ENCODE measurements around the gene THADA. TPM values are rescaled to one million over a fixed set of nuclear protein-coding genes. Genes with fewer than 3 reads are reported as not detected.

The THADA gene
- total RNA-seq, 1 donor from 2014 or later, result 19.4 TPM

DNA sequence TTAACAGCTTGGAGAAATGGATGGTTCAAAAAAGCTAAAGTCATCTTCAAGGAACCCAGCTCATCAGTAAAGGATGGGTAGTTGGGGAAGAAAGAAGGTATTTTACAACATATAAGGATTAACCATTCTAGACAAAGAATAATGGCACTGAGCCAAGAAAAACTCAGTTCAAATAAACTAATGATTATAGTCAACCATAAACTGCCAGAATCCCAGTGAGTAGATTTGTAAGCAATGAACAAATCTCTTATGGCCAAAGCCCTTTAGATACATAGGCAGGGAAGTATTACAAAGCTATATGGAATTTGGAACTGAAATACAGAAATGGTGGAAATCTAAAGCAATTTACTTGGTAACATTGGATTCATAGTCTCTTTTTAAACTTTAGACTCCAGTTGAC, 277.0 kb downstream of the THADA start:
- Mint-ChIP-seq H3K9me3 (ENCODE audit: unreplicated experiment) (no peaks in the 10 kb centered on the region), H3K4me1 (ENCODE audit: unreplicated experiment) (peaks cover 5% of the 10 kb centered on the region), H3K36me3 (ENCODE audit: low read depth, unreplicated experiment) (no peaks in the 10 kb centered on the region), H3K27me3 (ENCODE audit: unreplicated experiment) (no peaks in the 10 kb centered on the region), H3K27ac (ENCODE audit: unreplicated experiment) (no peak overlapping the region), H3K4me3 (ENCODE audit: unreplicated experiment) (no peak overlapping the region)
- TF ChIP-seq, protein P1, sequence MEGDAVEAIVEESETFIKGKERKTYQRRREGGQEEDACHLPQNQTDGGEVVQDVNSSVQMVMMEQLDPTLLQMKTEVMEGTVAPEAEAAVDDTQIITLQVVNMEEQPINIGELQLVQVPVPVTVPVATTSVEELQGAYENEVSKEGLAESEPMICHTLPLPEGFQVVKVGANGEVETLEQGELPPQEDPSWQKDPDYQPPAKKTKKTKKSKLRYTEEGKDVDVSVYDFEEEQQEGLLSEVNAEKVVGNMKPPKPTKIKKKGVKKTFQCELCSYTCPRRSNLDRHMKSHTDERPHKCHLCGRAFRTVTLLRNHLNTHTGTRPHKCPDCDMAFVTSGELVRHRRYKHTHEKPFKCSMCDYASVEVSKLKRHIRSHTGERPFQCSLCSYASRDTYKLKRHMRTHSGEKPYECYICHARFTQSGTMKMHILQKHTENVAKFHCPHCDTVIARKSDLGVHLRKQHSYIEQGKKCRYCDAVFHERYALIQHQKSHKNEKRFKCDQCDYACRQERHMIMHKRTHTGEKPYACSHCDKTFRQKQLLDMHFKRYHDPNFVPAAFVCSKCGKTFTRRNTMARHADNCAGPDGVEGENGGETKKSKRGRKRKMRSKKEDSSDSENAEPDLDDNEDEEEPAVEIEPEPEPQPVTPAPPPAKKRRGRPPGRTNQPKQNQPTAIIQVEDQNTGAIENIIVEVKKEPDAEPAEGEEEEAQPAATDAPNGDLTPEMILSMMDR (IDR thresholded peaks at IDR 0.05; ENCODE audit: unreplicated experiment), result no peak
- DNase-seq (ENCODE audit: low spot score), result no peak

DNA sequence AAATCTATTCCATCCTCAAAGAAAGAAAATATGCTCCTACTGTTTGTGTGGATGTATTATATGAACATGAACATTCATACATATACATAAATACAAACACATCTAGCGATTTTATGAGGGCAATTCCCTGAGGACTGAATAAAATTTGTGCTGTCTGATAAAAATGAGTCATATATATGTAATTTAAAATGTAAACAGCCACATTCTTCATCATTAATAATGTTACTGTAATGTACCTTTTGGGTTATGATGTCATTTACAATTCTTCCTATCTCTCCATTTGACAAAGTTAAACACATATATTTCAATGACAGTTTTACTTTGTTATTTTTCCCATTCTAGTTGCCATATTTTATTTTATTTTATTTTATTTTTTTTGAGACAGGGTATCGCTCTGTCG, 278.2 kb downstream of the THADA start:
- TF ChIP-seq, protein P1 (IDR thresholded peaks at IDR 0.05; ENCODE audit: unreplicated experiment), result no peak
- no peak for DNase-seq (ENCODE audit: low spot score)
- Mint-ChIP-seq H3K4me1 (ENCODE audit: unreplicated experiment) (peaks cover 5% of the 10 kb centered on the region), H3K27ac (ENCODE audit: unreplicated experiment) (no peak overlapping the region), H3K36me3 (ENCODE audit: low read depth, unreplicated experiment) (no peaks in the 10 kb centered on the region), H3K4me3 (ENCODE audit: unreplicated experiment) (no peak overlapping the region), H3K9me3 (ENCODE audit: unreplicated experiment) (no peaks in the 10 kb centered on the region), H3K27me3 (ENCODE audit: unreplicated experiment) (no peaks in the 10 kb centered on the region)

DNA sequence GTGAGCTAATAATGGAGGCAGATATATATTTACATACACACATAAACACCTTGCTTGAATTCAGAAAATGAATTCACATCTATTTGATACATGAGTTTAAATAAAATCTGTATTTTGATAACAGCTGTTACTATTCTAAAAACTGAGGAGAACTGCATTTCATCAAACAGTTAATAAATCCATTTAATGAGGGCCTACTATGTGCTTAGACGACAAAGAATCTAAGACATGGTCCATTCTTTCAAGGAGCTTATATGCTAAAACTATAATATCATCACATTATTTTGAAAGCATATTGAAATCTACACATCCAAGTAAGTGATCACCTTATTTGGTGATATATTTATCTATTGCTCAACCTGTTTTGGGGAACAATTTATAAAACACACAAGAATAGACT, 278.6 kb downstream of the THADA start:
- Mint-ChIP-seq H3K27ac (ENCODE audit: unreplicated experiment) (no peak overlapping the region), H3K36me3 (ENCODE audit: low read depth, unreplicated experiment) (no peaks in the 10 kb centered on the region), H3K9me3 (ENCODE audit: unreplicated experiment) (no peaks in the 10 kb centered on the region), H3K4me1 (ENCODE audit: unreplicated experiment) (peaks cover 5% of the 10 kb centered on the region), H3K27me3 (ENCODE audit: unreplicated experiment) (no peaks in the 10 kb centered on the region), H3K4me3 (ENCODE audit: unreplicated experiment) (no peak overlapping the region)
- DNase-seq (ENCODE audit: low spot score), result no peak
- TF ChIP-seq, protein P1 (IDR thresholded peaks at IDR 0.05; ENCODE audit: unreplicated experiment), result no peak

DNA sequence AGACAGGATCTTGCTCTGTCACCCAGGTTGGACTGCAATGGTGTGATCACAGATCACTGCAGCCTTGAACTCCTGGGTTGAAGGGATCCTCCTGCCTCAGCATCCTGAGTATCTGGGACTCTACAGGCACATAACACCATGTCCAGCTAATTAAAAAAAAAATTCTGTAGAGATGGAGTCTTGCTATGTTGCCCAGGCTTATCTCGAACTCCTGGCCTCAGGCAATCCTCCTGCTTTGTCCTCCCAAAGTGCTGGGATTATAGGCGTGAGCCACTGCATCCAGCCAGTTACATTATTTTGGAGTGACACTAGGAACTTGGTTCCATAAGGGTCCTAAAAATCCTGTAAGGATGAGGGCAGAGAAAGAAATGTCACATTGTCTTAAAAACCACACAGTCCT, 280.4 kb downstream of the THADA start:
- no peak overlapping the region for H3K4me3 Mint-ChIP-seq (ENCODE audit: unreplicated experiment)
- no peak overlapping the region for H3K27ac Mint-ChIP-seq (ENCODE audit: unreplicated experiment)
- no peak for DNase-seq (ENCODE audit: low spot score)
- no peaks in the 10 kb centered on the region for H3K36me3 Mint-ChIP-seq (ENCODE audit: low read depth, unreplicated experiment)
- H3K9me3 Mint-ChIP-seq (ENCODE audit: unreplicated experiment), result no peaks in the 10 kb centered on the region
- TF ChIP-seq, protein P1 (IDR thresholded peaks at IDR 0.05; ENCODE audit: unreplicated experiment), result no peak
- no peaks in the 10 kb centered on the region for H3K27me3 Mint-ChIP-seq (ENCODE audit: unreplicated experiment)
- peaks cover 5% of the 10 kb centered on the region for H3K4me1 Mint-ChIP-seq (ENCODE audit: unreplicated experiment)

DNA sequence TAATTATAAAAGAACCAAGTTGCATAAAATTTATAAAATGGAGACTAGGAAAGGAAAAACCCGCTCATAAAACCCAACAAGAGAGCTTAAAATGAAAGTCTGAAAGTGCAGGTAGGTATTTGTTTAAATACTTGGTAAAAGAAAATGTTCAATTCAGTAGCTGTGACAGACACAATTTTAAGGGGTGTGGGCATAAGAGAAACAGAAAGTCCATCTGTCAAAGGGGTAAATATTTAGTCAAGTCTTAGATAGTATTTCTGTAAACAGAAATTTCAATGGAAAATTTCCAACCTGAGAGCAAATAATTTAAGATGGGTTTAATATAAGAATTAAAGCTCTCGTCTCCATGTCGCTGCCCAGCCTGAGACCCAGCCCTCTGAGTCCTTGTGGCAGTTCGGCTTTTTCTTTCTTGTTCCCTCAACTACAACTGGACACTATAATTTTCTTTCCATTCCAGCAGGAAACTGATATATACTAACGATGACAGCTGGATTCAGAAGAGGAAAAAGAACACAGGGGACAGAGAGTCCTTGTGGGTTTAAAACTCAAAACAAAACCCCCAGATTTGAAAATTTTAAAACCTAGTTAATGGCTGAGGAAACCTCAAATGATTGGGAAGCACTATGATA, 281.4 kb downstream of the THADA start:
- Mint-ChIP-seq H3K4me1 (ENCODE audit: unreplicated experiment) (peaks cover 5% of the 10 kb centered on the region), H3K27me3 (ENCODE audit: unreplicated experiment) (no peaks in the 10 kb centered on the region)
- TF ChIP-seq, protein P1 (IDR thresholded peaks at IDR 0.05; ENCODE audit: unreplicated experiment), result no peak

More for the DNA sequence above, 281.4 kb downstream of the THADA start:
- Mint-ChIP-seq H3K4me3 (ENCODE audit: unreplicated experiment) (no peak overlapping the region), H3K27ac (ENCODE audit: unreplicated experiment) (no peak overlapping the region), H3K9me3 (ENCODE audit: unreplicated experiment) (no peaks in the 10 kb centered on the region), H3K36me3 (ENCODE audit: low read depth, unreplicated experiment) (no peaks in the 10 kb centered on the region)
- no peak for DNase-seq (ENCODE audit: low spot score)
